ENCODE data around the gene AOC3.
"Not testable (repeated sequence)": the region's sequence is repeated elsewhere in the genome, so short reads cannot be mapped to it uniquely, and the experiment has no call there.

AOC3 gene

DNA sequence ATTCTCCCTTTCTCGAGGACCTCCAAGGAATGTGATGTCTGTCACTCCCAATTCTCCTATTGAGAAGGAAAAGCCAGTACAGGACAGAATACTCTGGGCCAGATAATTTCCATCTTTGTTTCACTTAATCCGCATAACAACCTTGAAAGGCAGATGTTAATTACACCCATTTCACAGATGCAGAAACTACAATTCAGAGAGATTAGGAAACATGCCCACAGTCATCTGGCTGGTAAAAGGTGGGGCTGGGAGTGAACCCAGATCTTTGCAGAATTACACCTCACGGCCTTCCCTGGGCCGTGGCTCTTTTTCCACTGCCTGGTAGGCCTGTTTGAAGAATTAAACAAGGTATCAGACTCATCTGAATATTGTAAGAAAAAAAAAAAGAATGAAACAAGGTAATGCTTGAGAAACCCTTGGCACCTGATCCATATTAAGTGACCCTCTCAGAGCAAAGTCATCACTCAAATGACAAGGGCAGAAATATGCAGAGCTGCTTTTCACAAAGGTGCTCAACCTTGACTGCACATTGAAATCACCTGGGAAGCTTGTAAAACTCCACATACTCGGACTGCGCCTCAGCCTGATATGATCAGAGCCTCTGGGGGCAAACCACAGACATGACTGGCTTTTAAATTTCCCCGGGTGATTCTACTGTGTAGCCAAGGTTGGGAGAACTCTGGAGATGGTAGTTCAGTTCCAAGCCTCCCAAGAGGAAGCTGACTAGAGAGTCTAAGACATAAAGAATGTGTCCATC, 33.0 kb downstream of the AOC3 start:
- H3K4me3 ChIP-seq = no peak overlapping the region
- H3K27ac ChIP-seq = no peak overlapping the region

- not testable (repeated sequence) for H3K4me3 ChIP-seq, H3K27ac ChIP-seq
Measured at GRCh38 chr17:42885806-42886205, 34.8 kb downstream of the AOC3 start.

DNA sequence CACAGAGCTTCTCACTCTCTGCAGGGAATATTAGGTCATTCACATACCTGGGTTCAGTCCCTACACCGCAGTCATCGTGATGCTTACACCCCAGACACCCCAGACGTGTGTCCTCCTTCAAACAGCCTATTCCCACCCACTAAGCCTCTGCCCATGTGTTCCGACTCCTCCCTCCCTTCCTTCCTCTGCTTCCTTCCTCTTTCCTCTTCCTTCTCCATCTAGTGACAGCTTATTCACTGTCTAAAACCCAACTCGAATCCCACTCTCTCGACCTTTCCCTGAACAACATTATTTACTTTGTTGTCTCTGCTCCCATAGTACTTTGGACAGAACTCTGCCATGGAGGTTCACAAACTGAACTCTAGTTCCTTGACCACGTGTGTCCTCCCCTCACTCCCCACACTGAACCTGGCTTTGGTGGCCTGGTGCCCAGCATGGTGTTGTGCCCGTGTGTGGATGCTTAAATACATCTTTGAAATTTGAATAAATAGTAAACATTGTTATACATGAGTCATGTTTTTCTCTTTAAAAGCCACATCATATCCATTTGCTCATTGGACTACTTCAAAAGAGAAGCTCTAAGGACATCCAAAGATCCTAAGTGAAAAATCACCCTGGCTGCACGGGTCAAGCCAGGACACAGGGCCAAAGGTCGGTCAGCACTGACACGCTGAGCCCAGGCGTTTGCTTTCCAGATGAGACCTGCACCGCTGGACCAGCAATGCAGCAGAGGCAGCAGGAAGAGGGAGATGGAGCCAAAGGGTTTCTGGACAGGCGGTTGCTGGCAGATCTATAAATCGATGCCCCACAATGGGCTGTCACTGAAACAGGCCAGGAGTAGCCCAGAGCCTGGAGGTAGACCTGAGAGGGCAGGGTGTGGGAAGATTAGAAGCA, 35.5 kb downstream of the AOC3 start:
- H3K4me3 ChIP-seq = no peak overlapping the region
- H3K27ac ChIP-seq = peak overlapping the region in 1 of 21 experiments; percentile 44

- Histone ChIP-seq H3K4me3 (no peak overlapping the region), H3K27ac (no peak overlapping the region)
Measured at GRCh38 chr17:42889809-42890208, 38.8 kb downstream of the AOC3 start.

GRCh38 chr17:42891539-42892152, 40.6 kb downstream of the AOC3 start:
- peak overlapping the region in 15 of 21 experiments; percentile 1 to 77 (median 51) for H3K27ac ChIP-seq
- no peak overlapping the region for H3K4me3 ChIP-seq

- Histone ChIP-seq H3K27ac (peak overlapping the region in 8 of 21 experiments; percentile 15 to 77 (median 56)), H3K4me3 (no peak overlapping the region)
Measured at GRCh38 chr17:42893359-42893758, 42.4 kb downstream of the AOC3 start.

DNA sequence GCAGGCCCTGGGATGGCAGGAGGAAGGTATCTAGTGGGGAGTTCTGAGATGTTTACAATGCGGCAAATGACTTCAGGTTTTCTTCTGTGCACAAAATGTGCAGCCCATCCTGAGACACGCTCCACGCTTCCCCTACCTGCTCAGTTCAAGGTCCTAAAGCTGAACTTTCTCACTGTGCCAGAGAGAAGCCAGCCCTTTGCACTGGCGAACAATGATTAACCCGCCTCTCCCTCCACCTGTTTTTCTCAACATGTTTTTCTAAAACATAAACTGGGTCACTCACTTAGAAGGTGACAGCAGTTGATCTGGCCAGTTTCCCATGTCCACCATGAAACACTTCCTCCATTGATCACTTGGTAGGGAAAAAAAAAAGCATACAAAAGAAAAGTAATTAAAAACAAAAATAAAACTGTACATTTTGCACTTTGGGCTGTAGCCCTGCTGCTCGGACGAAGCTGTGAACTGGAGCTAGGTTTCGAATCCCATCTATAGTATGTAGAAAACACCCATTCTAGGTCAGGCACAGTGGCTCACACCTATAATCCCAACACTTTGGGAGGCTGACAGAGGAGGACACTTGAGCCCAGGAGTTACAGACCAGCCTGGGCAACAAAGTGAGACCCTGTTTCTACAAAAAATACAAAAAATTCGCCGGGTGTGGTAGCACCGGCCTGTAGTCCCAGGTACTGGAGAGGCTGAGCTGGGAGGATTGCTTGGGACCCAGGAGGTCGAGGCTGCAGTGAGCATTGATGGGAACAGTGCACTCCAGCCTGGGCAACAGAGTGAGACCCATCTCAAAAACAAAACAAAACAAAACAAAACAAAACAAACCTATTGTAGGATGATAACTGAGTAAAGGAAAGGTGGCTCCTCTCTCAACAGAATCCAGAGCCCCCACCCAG, 43.5 kb downstream of the AOC3 start:
- H3K4me3 ChIP-seq = no peak overlapping the region
- H3K27ac ChIP-seq = peak overlapping the region in 10 of 21 experiments; percentile 33 to 77 (median 46)

GRCh38 chr17:42895185-42895555, 44.2 kb downstream of the AOC3 start:
- H3K27ac ChIP-seq = peak overlapping the region in 8 of 21 experiments; percentile 26 to 77 (median 46)
- H3K4me3 ChIP-seq = no peak overlapping the region

DNA sequence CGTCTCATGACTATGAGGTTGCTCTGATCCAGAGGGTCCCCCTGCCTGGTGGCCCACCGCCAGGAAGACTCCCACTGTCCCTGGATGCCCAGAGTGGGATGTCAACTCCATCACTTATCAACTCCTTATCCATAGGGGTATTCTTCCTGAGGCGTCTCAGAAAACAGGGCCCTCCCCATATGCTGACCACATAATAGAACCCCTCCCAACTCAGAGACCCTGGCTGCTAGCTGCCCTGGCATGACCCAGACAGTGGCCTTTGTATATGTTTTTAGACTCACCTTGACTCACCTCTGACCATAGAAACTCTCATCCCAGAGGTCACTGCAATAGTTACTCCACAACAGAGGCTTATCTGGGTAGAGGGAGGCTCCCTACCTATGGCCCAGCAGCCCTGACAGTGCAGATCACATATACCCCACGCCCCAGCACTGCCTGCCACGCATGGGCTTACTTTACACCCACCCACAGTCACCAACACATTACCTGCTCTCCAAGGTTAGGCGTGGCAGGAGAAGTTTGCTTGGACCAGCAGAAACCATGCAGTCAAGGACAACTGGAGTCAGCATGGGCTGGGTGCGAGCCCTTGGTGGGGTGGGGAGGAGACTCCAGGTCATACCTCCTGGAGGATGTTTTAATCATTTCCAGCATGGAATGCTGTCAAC, 47.3 kb downstream of the AOC3 start:
- H3K27ac ChIP-seq = no peak overlapping the region
- H3K4me3 ChIP-seq = no peak overlapping the region

DNA sequence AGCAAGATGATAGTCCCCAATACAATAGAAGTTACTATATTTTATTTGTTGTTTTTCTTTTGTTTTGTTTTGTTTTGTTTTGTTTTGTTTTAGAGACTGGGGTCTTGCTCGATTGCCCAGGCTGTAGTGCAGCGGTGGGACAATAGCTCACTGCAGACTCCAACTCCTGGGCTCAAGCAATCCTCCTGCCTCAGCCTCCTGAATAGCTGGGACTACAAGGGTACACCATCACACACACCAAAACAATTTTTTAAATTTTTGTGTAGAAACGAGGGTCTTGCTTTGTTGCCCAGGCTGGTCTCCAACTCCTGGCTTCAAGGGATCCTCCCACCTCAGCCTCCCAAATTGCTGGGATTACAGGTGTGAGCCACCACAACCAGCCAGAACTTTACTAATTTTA, 49.0 kb downstream of the AOC3 start:
- H3K27ac ChIP-seq, H3K4me3 ChIP-seq: not testable (repeated sequence)

- Histone ChIP-seq H3K27ac (no peak within 1 kb of the TSS), H3K4me3 (no peak within 1 kb of the TSS)
Measured at GRCh38 chr17:42900460-42901331, 49.7 kb downstream of the AOC3 start, which contains the start of gene G6PC1. Gene G6PC1 (plus strand): TSS chr17:42900799. CDS start chr17:42900877, 78 bp downstream.

GRCh38 chr17:42901535-42902229, 50.7 kb downstream of the AOC3 start:
- H3K4me3 ChIP-seq = no peak overlapping the region
- H3K27ac ChIP-seq = no peak overlapping the region

GRCh38 chr17:42904110-42904469, 53.1 kb downstream of the AOC3 start:
- Histone ChIP-seq H3K27ac (no peak overlapping the region), H3K4me3 (no peak overlapping the region)

DNA sequence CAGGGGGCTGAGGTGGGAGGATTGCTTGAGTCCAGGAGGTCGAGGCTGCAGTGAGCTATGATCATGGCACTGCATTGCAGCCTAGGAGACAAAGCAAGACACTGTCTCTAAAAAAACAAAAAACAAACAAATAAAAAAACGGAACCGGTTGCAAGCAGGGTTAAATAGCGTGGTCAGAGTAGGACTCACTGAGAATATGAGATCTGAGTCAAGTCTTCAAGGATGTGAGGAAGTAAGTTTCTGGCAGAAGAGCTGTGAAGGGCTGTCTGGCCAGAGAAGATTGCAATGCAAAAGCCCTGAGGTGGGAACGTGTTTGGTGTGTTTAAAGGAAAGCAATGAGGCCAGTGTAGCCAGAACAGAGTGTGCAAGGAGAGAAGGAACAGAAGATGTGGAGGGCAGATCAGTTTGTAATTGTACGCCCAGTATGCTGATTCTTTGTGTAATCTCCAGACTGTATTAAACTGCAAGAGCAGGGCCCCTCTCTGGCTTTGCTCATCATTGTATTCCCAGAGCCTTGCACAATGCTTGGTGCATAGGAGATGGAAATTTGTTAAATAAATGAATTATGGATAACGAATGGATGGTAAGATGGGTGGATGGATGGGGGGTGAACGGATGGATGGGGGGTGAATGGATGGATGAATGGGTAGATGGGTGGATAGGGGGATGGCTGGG, 55.9 kb downstream of the AOC3 start:
- H3K4me3 ChIP-seq = no peak overlapping the region
- no peak overlapping the region for H3K27ac ChIP-seq

All from skin epidermis (tissue), 12 donors.